Left renal cortex interstitium (tissue), 4 donors: ENCODE measurements around the gene IQCH. TPM values are rescaled to one million over a fixed set of nuclear protein-coding genes. Genes with fewer than 3 reads are reported as not detected.
"Not testable (repeated sequence)": the region's sequence is repeated elsewhere in the genome, so short reads cannot be mapped to it uniquely, and the experiment has no call there.

Experiments used
- DNase-seq, 4 donors: peaks; one replicate each; pipeline ENCODE4 v3.0.0-alpha.2; 2013; ENCODE audit warnings: low read depth in 4 of 4, low spot score in 2 of 4, missing footprints in 1 of 4
- polyA plus RNA-seq, 4 donors: library from polyadenylated mRNA; unstranded; fragments of 120-200 nt; gene quantifications; one replicate each; pipeline ENCODE4 v1.2.1, GENCODE V29; 2013; ENCODE audit not compliant: insufficient read length in 4 of 4

Gene IQCH
- polyA plus RNA-seq, 4 donors, result 5.7 to 8.6 (median 7.7) TPM

- no peak for DNase-seq
Measured at GRCh38 chr15:67343206-67343605, 88.6 kb downstream of the IQCH start.

DNA sequence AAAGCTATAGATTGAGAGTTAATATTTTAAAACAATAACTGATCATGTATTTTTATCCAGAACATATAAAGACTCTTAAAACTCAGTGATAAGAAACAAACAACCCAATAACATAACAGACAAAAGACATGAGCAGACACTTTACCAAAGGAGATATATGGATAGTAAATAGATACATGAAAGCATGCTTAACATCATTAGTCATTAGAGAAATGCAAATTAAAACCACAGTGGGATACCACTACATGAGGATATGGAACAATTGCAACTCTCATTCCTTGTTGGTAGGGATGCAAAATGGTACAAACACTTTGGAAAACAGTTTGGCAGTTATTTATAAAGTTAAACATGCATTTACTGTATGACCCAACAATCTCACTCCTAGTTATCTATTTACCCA, 95.0 kb downstream of the IQCH start:
- no peak for DNase-seq

DNA sequence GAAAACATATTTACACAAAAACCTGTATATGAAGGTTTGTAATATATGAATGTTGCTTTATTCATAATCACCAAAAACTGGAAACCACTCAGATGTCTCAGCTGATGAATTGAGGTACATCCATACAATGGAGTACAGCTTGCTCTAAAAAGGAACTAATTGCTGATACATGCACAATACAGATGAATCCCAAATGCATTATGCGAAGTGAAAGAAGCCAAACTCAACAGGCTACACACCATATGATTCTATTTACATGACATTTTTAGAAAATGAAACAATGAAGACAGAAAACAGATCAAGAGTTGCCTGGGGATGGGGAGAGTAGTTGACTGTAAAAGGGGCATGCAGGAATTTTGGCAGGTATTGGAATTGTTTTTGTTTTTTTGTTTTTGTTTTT, 95.5 kb downstream of the IQCH start:
- DNase-seq, result no peak

GRCh38 chr15:67358391-67358790, 103.8 kb downstream of the IQCH start:
- DNase-seq, result no peak

DNA sequence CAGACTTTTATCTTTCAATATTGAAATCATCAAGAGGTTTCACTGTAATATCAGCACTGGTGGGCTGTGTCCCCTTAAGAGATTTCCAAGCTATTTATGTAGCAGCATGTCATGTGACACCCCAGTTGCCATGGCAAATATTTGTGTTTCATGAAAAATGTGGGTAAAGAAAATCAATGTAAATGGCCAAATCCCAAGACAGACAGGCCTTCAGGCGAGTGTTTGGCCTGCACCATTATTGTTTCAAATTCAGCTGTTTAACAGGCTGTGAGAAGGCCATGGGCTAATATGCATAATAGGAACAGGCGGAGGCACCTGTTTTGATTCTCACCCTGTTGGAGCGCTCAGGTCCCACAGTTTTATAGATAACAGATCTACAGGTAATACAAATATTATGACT, 104.2 kb downstream of the IQCH start:
- no peak for DNase-seq

DNA sequence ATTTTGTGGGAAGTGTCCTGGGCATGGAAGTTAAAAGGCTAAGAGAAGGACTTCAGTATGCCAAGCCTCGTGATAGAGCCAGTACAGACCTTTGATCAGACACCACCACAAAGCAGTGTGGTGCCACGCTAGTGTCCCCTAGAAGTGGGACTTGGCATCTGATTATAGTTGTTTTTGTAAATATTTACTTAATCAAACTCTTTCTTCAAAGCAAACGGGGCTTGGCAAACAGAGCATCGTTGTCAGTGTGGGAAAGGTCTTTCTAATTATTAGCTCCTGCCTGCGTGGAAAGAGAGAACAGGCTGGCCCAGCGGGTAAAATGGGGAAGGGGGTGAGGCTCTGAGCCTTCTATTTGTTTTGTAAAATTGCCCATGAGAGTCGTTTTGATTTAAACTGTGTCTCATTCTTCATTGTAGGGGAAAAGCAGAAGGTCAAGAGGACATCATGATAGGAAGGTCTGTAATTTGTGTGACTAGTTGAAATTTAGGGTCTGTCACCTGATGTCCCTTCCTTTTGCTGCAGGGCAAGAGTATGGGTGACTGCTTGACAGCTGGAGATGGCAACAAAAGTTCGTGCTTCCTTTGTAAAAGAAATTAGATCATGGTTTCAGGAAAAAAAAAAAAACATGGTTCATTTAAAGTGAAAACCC, 105.0 kb downstream of the IQCH start:
- DNase-seq, result no peak

- no peak for DNase-seq
Measured at GRCh38 chr15:67361100-67361499, 106.5 kb downstream of the IQCH start.

- not testable (repeated sequence) for DNase-seq
Measured at GRCh38 chr15:67363712-67364111, 109.1 kb downstream of the IQCH start.

DNA sequence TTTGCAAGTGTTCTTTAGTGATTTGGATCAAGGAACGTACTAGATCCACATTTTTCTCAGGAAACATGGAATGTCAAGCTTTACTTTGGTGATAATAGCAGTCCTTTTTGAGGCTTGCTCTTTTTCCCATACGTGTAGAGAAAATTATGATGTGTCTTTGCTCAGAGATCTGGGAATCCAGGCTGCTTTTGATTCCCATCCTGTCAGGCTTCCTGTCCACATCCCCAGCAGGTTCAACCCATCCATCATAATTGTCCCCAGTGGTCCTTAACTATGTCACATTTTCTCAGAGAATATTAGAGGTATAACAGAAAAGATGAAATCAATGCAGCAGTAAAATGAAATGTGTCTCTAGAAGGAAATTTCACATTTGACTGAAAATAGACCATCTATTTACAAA, 111.4 kb downstream of the IQCH start:
- no peak for DNase-seq

- DNase-seq, result no peak
Measured at GRCh38 chr15:67366904-67367303, 112.3 kb downstream of the IQCH start.

DNA sequence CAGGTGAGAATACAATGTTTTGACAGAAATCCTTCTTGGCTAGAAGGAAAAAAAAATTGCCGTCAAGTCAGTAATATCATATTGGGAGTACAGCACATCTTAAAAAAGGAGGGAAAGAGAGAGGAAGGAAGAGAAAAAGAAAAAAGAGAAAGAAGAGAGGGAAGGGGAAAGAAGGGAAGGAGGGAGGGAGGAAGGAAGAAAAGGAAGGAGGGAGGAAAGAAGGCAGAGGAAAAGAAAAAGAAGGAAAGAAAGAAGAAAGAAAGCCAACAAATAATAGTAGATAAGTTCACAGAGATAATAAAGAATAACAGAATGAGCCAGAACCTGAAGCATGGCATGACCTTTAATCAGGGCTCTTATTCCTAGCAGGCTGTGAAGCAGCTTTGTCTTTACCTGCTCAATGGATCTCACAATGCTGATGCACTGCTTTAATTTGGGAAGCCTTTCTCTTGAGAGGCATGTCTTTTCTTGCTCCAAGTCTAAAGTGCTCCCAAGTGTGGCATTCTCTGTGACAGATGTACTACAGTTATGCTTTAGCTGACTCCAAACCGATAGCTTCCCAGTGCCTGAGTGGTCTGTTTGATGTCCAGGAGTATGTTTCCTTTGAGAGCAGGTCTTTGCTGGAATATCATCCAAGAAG, 114.9 kb downstream of the IQCH start:
- DNase-seq, result no peak

DNA sequence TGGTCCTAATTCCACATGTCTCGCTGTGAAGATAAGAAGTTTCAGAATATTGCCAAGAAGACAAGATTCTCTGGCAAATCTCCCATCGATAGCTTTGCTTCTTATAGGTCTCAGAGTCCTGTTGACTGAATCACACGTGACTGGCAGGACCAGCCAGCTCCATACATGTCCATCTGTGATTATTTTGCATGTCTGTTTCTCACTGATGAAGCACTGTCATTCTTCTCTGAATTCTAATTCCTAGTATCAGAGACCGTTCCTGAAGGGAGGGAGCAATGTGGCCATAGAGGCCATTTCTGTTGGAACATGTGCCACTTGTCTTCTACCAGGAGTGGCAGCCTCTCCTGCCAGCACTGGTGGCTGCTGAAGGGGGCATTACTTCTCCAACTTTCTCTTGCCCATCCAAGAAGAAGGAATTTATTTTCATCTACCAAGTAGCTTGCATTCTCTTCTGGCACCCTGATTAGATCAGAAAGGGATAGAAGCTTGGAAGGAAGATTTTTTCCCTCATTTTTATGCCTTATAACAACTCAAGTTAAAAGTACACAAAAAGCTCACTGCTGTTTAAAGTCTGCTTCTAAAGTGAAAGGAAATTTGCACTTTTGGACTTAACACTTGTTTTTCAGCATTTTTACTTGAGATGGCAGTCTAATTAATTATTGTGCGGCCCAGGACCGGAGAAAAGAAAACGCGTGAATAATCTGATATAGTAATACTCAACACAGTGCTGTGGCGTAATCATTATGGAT, 115.8 kb downstream of the IQCH start:
- DNase-seq, result no peak

DNA sequence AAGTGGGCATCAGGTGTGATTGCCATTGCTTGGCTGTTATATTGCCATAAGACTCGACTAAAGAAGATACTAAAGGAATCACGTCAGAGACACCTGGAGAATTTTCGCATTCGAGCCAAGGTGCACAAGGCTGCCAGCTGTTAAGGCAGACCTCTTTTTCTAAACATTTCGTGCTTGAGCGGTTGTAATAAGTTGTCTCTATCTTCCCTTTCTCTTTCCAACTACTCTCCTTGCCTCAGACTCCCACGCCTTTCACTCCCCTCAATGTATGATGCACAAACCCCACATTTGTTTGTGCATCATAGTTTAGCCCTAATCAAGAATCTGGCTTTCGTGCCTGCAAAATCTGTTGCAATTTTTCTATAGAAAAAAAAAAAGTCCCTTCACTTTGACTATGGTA, 118.0 kb downstream of the IQCH start:
- DNase-seq, result no peak

- no peak for DNase-seq
Measured at GRCh38 chr15:67372986-67373675, 118.5 kb downstream of the IQCH start.

GRCh38 chr15:67373971-67374370, 119.4 kb downstream of the IQCH start:
- no peak for DNase-seq

- no peak for DNase-seq
Measured at GRCh38 chr15:67379530-67379929, 124.9 kb downstream of the IQCH start.

- DNase-seq, result no peak
Measured at GRCh38 chr15:67380921-67381320, 126.3 kb downstream of the IQCH start.

GRCh38 chr15:67381416-67382045, 126.9 kb downstream of the IQCH start:
- no peak for DNase-seq

- DNase-seq, result no peak
Measured at GRCh38 chr15:67382723-67383122, 128.1 kb downstream of the IQCH start.

DNA sequence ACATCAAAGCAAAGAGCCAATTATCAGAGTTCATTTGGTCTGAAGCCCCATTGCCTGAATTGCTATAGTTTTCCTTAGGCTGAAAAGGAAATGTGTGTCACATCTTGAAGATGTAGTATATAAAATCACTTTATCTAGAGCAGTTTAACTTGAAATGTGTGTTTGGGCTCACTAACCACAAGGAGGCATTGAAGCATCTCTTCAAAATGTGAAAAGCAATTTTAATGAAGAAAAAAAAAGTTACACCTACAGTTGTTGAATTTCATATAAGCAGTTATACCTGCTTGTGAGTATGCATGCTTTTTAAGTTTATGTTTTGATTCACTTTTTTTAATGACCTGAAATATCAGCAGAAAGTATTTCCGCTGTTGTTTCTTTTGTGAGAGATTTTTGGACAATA, 129.3 kb downstream of the IQCH start:
- DNase-seq, result no peak

GRCh38 chr15:67384761-67385160, 130.2 kb downstream of the IQCH start:
- DNase-seq, result no peak
